Choroid plexus epithelial cell (primary cell): ENCODE measurements around the gene DNAH10.

Source experiments
- DNase-seq: peaks from one replicate; pipeline ENCODE4 v3.0.0-alpha.2; 2010; ENCODE audit warnings: low read depth
- H3K4me3 ChIP-seq: 2 replicates; pipeline ENCODE4 v1.5.1; 2011; ENCODE audit warnings: low read depth, mild to moderate bottlenecking, control low read depth, low read length, moderate library complexity
- TF ChIP-seq, protein P1 (sequence below): conservative IDR thresholded peaks from 2 replicates; pipeline ENCODE4 v1.5.1; 2011; ENCODE audit warnings: low read depth, mild to moderate bottlenecking, control low read depth, inconsistent platforms, low read length, moderate library complexity

Gene DNAH10

DNA sequence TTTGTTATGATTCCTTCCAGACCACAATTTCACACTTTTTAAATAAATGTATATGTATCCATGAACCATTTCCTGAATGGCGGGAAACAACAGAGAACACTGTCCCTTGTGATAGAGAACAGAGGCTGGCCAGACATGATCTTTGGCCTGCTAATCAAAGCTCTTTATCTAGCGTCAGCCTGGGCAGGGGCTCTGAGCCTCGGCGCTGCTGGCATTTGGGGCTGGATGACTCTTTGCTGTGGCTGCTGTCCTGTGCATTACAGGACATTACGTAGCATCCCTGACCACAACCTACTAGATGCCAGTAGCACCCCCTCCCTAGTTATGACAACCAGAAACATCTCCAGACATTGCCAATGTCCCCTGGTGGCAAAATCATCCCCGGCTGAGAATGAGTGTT lies 77.7 kb downstream of the DNAH10 start:
- TF ChIP-seq, protein P1, sequence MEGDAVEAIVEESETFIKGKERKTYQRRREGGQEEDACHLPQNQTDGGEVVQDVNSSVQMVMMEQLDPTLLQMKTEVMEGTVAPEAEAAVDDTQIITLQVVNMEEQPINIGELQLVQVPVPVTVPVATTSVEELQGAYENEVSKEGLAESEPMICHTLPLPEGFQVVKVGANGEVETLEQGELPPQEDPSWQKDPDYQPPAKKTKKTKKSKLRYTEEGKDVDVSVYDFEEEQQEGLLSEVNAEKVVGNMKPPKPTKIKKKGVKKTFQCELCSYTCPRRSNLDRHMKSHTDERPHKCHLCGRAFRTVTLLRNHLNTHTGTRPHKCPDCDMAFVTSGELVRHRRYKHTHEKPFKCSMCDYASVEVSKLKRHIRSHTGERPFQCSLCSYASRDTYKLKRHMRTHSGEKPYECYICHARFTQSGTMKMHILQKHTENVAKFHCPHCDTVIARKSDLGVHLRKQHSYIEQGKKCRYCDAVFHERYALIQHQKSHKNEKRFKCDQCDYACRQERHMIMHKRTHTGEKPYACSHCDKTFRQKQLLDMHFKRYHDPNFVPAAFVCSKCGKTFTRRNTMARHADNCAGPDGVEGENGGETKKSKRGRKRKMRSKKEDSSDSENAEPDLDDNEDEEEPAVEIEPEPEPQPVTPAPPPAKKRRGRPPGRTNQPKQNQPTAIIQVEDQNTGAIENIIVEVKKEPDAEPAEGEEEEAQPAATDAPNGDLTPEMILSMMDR = no peak
- no peak overlapping the region for H3K4me3 ChIP-seq
- no peak for DNase-seq

DNA sequence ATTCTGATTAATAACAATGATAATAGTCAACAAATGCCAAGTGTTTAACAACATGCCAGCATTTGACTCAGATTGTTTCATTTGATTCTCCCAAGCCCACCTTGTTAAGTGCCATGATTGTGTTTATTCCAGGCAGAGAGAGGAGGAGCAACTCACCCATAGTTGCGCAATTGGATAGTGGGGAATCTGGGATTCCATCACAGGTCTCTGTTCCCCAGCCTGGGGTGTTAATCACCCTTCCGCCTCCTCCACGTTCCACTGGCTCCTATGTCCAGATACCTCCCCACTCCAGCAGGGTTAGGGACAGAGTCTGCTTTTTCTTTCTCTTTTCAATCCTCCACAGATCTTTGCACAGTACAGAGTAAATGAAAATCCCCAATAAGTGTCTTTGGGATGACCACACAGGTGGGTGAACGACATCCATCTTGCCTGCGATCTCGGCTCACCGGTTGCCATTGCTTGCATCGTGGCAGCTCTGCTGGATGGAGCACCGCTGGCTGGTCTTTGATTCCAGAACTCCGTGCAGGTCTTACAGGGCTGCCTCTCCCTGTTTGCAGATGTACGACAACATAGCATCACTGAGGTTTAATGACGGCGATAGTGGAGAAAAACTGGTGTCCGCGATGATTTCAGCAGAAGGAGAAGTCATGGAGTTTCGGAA lies 78.8 kb downstream of the DNAH10 start:
- H3K4me3 ChIP-seq = no peak overlapping the region
- TF ChIP-seq, protein P1 = no peak
- DNase-seq = no peak

DNA sequence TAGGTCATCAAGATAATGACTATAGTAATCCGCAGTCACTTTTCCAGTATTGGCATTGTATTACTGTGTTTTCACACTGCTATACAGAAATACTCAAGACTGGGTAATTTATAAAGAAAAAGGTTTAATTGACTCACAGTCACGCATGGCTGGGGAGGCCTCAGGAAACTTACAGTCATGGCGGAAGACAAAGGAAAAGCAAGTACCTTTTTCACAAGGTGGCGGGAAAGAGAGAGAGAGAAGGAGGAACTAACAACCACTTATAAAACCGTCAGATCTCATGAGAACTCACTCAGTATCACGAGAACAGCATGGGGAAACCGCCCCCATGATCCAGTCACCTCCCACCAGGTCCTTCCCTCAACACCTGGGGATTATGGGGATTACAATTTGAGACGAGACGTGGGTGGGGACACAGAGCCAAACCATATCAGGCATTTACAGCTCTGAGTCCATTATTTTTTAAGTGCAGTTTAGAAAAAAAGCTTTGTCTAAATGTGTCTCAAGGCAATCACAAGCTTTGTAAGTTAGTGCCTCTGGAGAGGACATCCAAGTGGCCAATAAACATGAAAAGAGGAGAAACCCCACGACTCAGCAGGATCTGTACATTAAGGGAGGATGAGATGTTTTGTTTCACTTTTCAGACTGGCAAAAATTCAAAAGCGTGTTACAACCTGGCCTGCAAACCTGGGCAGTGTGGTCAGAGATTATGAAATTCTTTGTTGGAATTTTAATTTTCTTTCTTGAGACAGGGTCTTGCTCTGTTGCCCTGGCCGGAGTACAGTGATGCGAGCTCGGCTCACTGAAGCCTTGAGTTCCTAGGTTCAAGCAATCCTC lies 82.0 kb downstream of the DNAH10 start:
- H3K4me3 ChIP-seq = no peak overlapping the region
- TF ChIP-seq, protein P1 = no peak
- no peak for DNase-seq

GRCh38 chr12:123845881-123846280 lies 83.8 kb downstream of the DNAH10 start:
- DNase-seq = no peak
- H3K4me3 ChIP-seq = no peak overlapping the region
- TF ChIP-seq, protein P1 = no peak

GRCh38 chr12:123846340-123846739 lies 84.2 kb downstream of the DNAH10 start:
- TF ChIP-seq, protein P1 = no peak
- DNase-seq = no peak
- H3K4me3 ChIP-seq = no peak overlapping the region

- no peak overlapping the region for H3K4me3 ChIP-seq
Measured at GRCh38 chr12:123847019-123847418, 84.9 kb downstream of the DNAH10 start.

More at GRCh38 chr12:123847019-123847418, 84.9 kb downstream of the DNAH10 start:
- no peak for DNase-seq
- TF ChIP-seq, protein P1 = no peak
